Measurements from ENCODE around the gene VANGL2. TPM values are rescaled to one million over a fixed set of nuclear protein-coding genes. Genes with fewer than 3 reads are reported as not detected.
A peak's percentile ranks its signal among the peaks of the same experiment; 100 is the strongest.

Gene VANGL2
- total and polyA plus RNA-seq, 9 of the 15 experiments (the other 6 are each of a cell fraction or from before 2014, with no cell fraction given) = 0.28 to 4.0 (median 0.98) TPM

GRCh38 chr1:160407839-160408801 is 7.8 kb downstream of the VANGL2 start:
- H2AFZ ChIP-seq (ENCODE audit: low read depth, low read length) = no peak overlapping the region
- H3K4me1 ChIP-seq (replicated peaks in 1 of 2; ENCODE audit: control insufficient read depth in 2 of 2, insufficient read depth in 2 of 2, low read length in 2 of 2) = peaks cover 4% of the 10 kb centered on the region in 2 experiments; a peak in 3 of 5 replicates
- BruUV-seq (replicated peaks) = no TSS peak
- WGBS (ENCODE audit: insufficient coverage, low coverage, missing lambda C conversion rate) = 39% methylated on average over 8 of the region's 12 CpGs
- peaks cover 0 to 3% of the 10 kb centered on the region in 2 experiments; a peak in 1 of 5 replicates for H3K27me3 ChIP-seq (ENCODE audit: control insufficient read depth in 2 of 2, insufficient read depth in 2 of 2, low read length in 2 of 2)
- no peaks in the 10 kb centered on the region; the same call in 2 of the 3 replicates for H3K36me3 ChIP-seq (ENCODE audit: control insufficient read depth, insufficient read depth, low read length)
- POLR2A ChIA-PET = interaction anchor here (0.6 kb wide), 3 partner anchors 18 to 200 kb away, joined by 3 to 4 read pairs (median 3); partner anchors contain the start of gene DCAF8
- peak overlapping the region in 1 of 2 experiments; percentile 31; a peak in 1 of 4 replicates for H3K9ac ChIP-seq (ENCODE audit: insufficient read depth in 1 of 2, low read depth in 2 of 2, low read length in 2 of 2)
- H3K27ac ChIP-seq (ENCODE audit: extremely low read depth, low read depth, low read length) = no peak overlapping the region
- ATAC-seq = no peak
- H3K4me3 ChIP-seq = no peak overlapping the region
- H3K9me3 ChIP-seq (replicated peaks; ENCODE audit: control insufficient read depth, insufficient read depth, low read depth, low read length) = no peaks in the 10 kb centered on the region
- TF ChIP-seq ATF4 (CRISPR knock-in tag; IDR thresholded peaks at IDR 0.05) (no peak), SLC30A9 (CRISPR knock-in tag; IDR thresholded peaks at IDR 0.05) (no peak), E4F1 (CRISPR knock-in tag; IDR thresholded peaks at IDR 0.05; ENCODE audit: borderline replicate concordance) (no peak), ZNF384 (IDR thresholded peaks at IDR 0.05; ENCODE audit: low read depth, low read length) (no peak), HNRNPH1 (optimal IDR thresholded peaks at IDR 0.05; ENCODE audit: low read depth, low read length) (no peak), MLLT1 (IDR thresholded peaks at IDR 0.05) (no peak), ZNF134 (CRISPR knock-in tag; conservative IDR thresholded peaks at IDR 0.05) (no peak), ZZZ3 (IDR thresholded peaks at IDR 0.05) (no peak), TBL1XR1 (IDR thresholded peaks at IDR 0.05; ENCODE audit: low read length in 2 of 2) (no peak), HDAC2 (IDR thresholded peaks at IDR 0.05) (no peak), SMAD4 (CRISPR knock-in tag; conservative IDR thresholded peaks at IDR 0.05) (no peak)
- intact Hi-C loops (cut with micrococcal nuclease) (no loop called here), in situ Hi-C loops (cut with MboI) (no loop called here)
- H3K9me1 ChIP-seq (ENCODE audit: control insufficient read depth, insufficient read depth, low read length) = no peaks in the 10 kb centered on the region
- H3K79me2 ChIP-seq (ENCODE audit: control insufficient read depth, insufficient read depth, low read length) = no peaks in the 10 kb centered on the region
- no peak overlapping the region for H3K4me2 ChIP-seq (ENCODE audit: insufficient read depth, low read length)
- no peaks in the 10 kb centered on the region for H4K20me1 ChIP-seq (replicated peaks; ENCODE audit: control insufficient read depth, insufficient read depth, low read length)
- FAIRE-seq = no peak
- no peak for DNase-seq (ENCODE audit: extremely low read depth in 1 of 4, low spot score in 3 of 4)
- CTCF ChIA-PET (ENCODE audit: low intra/inter-chr PET ratio) = no interaction called here

Measured in K562 (cell line).